ENCODE data around the gene PARP3.
A peak's percentile ranks its signal among the peaks of the same experiment; 100 is the strongest.

PARP3 gene

GRCh38 chr3:51934139-51934850, 7.9 kb upstream of the PARP3 start:
- Histone ChIP-seq H3K9me3 (ENCODE audit: control insufficient read depth in 2 of 2, low read length in 2 of 2) (no peaks in the 10 kb centered on the region), H3K9ac (ENCODE audit: low read depth in 1 of 2, low read length in 2 of 2) (no peak overlapping the region), H3K36me3 (ENCODE audit: control insufficient read depth in 2 of 2, insufficient read depth in 2 of 2, low read length in 2 of 2) (peaks cover 44 to 51% of the 10 kb centered on the region in 2 donors), H3K27ac (ENCODE audit: low read depth in 2 of 2, low read length in 2 of 2) (no peak overlapping the region), H3K27me3 (ENCODE audit: control insufficient read depth in 2 of 2, insufficient read depth in 2 of 2, low read length in 2 of 2) (no peaks in the 10 kb centered on the region), H3K4me3 (ENCODE audit: low read length in 2 of 2) (no peak overlapping the region), H3K4me1 (ENCODE audit: control insufficient read depth in 2 of 2, insufficient read depth in 2 of 2, low read length in 2 of 2) (no peaks in the 10 kb centered on the region)

GRCh38 chr3:51934991-51935885, 6.9 kb upstream of the PARP3 start:
- Histone ChIP-seq H3K27me3 (ENCODE audit: control insufficient read depth in 2 of 2, insufficient read depth in 2 of 2, low read length in 2 of 2) (no peaks in the 10 kb centered on the region), H3K36me3 (ENCODE audit: control insufficient read depth in 2 of 2, insufficient read depth in 2 of 2, low read length in 2 of 2) (peaks cover 44 to 51% of the 10 kb centered on the region in 2 donors), H3K9me3 (ENCODE audit: control insufficient read depth in 2 of 2, low read length in 2 of 2) (no peaks in the 10 kb centered on the region), H3K4me3 (ENCODE audit: low read length in 2 of 2) (no peak overlapping the region), H3K9ac (ENCODE audit: low read depth in 1 of 2, low read length in 2 of 2) (no peak overlapping the region), H3K27ac (ENCODE audit: low read depth in 2 of 2, low read length in 2 of 2) (no peak overlapping the region), H3K4me1 (ENCODE audit: control insufficient read depth in 2 of 2, insufficient read depth in 2 of 2, low read length in 2 of 2) (no peaks in the 10 kb centered on the region)

- H3K27me3 ChIP-seq (ENCODE audit: control insufficient read depth in 2 of 2, insufficient read depth in 2 of 2, low read length in 2 of 2) = no peaks in the 10 kb centered on the region
- H3K9ac ChIP-seq (ENCODE audit: low read depth in 1 of 2, low read length in 2 of 2) = no peak overlapping the region
- H3K27ac ChIP-seq (ENCODE audit: low read depth in 2 of 2, low read length in 2 of 2) = no peak overlapping the region
- H3K4me1 ChIP-seq (ENCODE audit: control insufficient read depth in 2 of 2, insufficient read depth in 2 of 2, low read length in 2 of 2) = peaks cover 4 to 7% of the 10 kb centered on the region in 2 donors
- peaks cover 44 to 51% of the 10 kb centered on the region in 2 donors for H3K36me3 ChIP-seq (ENCODE audit: control insufficient read depth in 2 of 2, insufficient read depth in 2 of 2, low read length in 2 of 2)
- no peak overlapping the region for H3K4me3 ChIP-seq (ENCODE audit: low read length in 2 of 2)
- no peaks in the 10 kb centered on the region for H3K9me3 ChIP-seq (ENCODE audit: control insufficient read depth in 2 of 2, low read length in 2 of 2)
These were observed 6.0 kb upstream of the PARP3 start for GRCh38 chr3:51935886-51936755.

GRCh38 chr3:51937014-51937413, 5.1 kb upstream of the PARP3 start:
- Histone ChIP-seq H3K9ac (ENCODE audit: low read depth in 1 of 2, low read length in 2 of 2) (no peak overlapping the region), H3K36me3 (ENCODE audit: control insufficient read depth in 2 of 2, insufficient read depth in 2 of 2, low read length in 2 of 2) (peaks cover 44 to 51% of the 10 kb centered on the region in 2 donors), H3K9me3 (ENCODE audit: control insufficient read depth in 2 of 2, low read length in 2 of 2) (no peaks in the 10 kb centered on the region), H3K4me1 (ENCODE audit: control insufficient read depth in 2 of 2, insufficient read depth in 2 of 2, low read length in 2 of 2) (peaks cover 5 to 10% of the 10 kb centered on the region in 2 donors), H3K4me3 (ENCODE audit: low read length in 2 of 2) (no peak overlapping the region), H3K27ac (ENCODE audit: low read depth in 2 of 2, low read length in 2 of 2) (no peak overlapping the region), H3K27me3 (ENCODE audit: control insufficient read depth in 2 of 2, insufficient read depth in 2 of 2, low read length in 2 of 2) (no peaks in the 10 kb centered on the region)

GRCh38 chr3:51937611-51938450, 4.3 kb upstream of the PARP3 start:
- no peak overlapping the region for H3K4me3 ChIP-seq (ENCODE audit: low read length in 2 of 2)
- H3K36me3 ChIP-seq (ENCODE audit: control insufficient read depth in 2 of 2, insufficient read depth in 2 of 2, low read length in 2 of 2) = peaks cover 40 to 49% of the 10 kb centered on the region in 2 donors
- no peaks in the 10 kb centered on the region for H3K9me3 ChIP-seq (ENCODE audit: control insufficient read depth in 2 of 2, low read length in 2 of 2)
- H3K27ac ChIP-seq (ENCODE audit: low read depth in 2 of 2, low read length in 2 of 2) = no peak overlapping the region
- H3K4me1 ChIP-seq (ENCODE audit: control insufficient read depth in 2 of 2, insufficient read depth in 2 of 2, low read length in 2 of 2) = peaks cover 12 to 17% of the 10 kb centered on the region in 2 donors
- no peaks in the 10 kb centered on the region for H3K27me3 ChIP-seq (ENCODE audit: control insufficient read depth in 2 of 2, insufficient read depth in 2 of 2, low read length in 2 of 2)
- no peak overlapping the region for H3K9ac ChIP-seq (ENCODE audit: low read depth in 1 of 2, low read length in 2 of 2)

GRCh38 chr3:51938780-51939425, 3.3 kb upstream of the PARP3 start:
- Histone ChIP-seq H3K36me3 (ENCODE audit: control insufficient read depth in 2 of 2, insufficient read depth in 2 of 2, low read length in 2 of 2) (peaks cover 33 to 38% of the 10 kb centered on the region in 2 donors), H3K9me3 (ENCODE audit: control insufficient read depth in 2 of 2, low read length in 2 of 2) (no peaks in the 10 kb centered on the region), H3K27ac (ENCODE audit: low read depth in 2 of 2, low read length in 2 of 2) (no peak overlapping the region), H3K27me3 (ENCODE audit: control insufficient read depth in 2 of 2, insufficient read depth in 2 of 2, low read length in 2 of 2) (no peaks in the 10 kb centered on the region), H3K9ac (ENCODE audit: low read depth in 1 of 2, low read length in 2 of 2) (no peak overlapping the region), H3K4me1 (ENCODE audit: control insufficient read depth in 2 of 2, insufficient read depth in 2 of 2, low read length in 2 of 2) (peaks cover 19 to 25% of the 10 kb centered on the region in 2 donors), H3K4me3 (ENCODE audit: low read length in 2 of 2) (no peak overlapping the region)

GRCh38 chr3:51940648-51941462, 1.3 kb upstream of the PARP3 start:
- peak overlapping the region; percentile 82 for H3K4me3 ChIP-seq (ENCODE audit: low read length in 2 of 2)
- peaks cover 21 to 25% of the 10 kb centered on the region in 2 donors for H3K36me3 ChIP-seq (ENCODE audit: control insufficient read depth in 2 of 2, insufficient read depth in 2 of 2, low read length in 2 of 2)
- no peaks in the 10 kb centered on the region for H3K9me3 ChIP-seq (ENCODE audit: control insufficient read depth in 2 of 2, low read length in 2 of 2)
- H3K4me1 ChIP-seq (ENCODE audit: control insufficient read depth in 2 of 2, insufficient read depth in 2 of 2, low read length in 2 of 2) = peaks cover 19 to 25% of the 10 kb centered on the region in 2 donors
- peak overlapping the region in 1 of 2 donors; percentile 98 for H3K27ac ChIP-seq (ENCODE audit: low read depth in 2 of 2, low read length in 2 of 2)
- H3K27me3 ChIP-seq (ENCODE audit: control insufficient read depth in 2 of 2, insufficient read depth in 2 of 2, low read length in 2 of 2) = no peaks in the 10 kb centered on the region
- peak overlapping the region; percentile 70 to 72 for H3K9ac ChIP-seq (ENCODE audit: low read depth in 1 of 2, low read length in 2 of 2)

GRCh38 chr3:51941463-51941797, 733 bp upstream of the PARP3 start:
- Histone ChIP-seq H3K36me3 (ENCODE audit: control insufficient read depth in 2 of 2, insufficient read depth in 2 of 2, low read length in 2 of 2) (peaks cover 19 to 20% of the 10 kb centered on the region in 2 donors), H3K9me3 (ENCODE audit: control insufficient read depth in 2 of 2, low read length in 2 of 2) (no peaks in the 10 kb centered on the region), H3K9ac (ENCODE audit: low read depth in 1 of 2, low read length in 2 of 2) (peak overlapping the region; percentile 70 to 72), H3K4me1 (ENCODE audit: control insufficient read depth in 2 of 2, insufficient read depth in 2 of 2, low read length in 2 of 2) (peaks cover 19 to 25% of the 10 kb centered on the region in 2 donors), H3K27ac (ENCODE audit: low read depth in 2 of 2, low read length in 2 of 2) (peak overlapping the region in 1 of 2 donors; percentile 98), H3K4me3 (ENCODE audit: low read length in 2 of 2) (peak overlapping the region; percentile 82), H3K27me3 (ENCODE audit: control insufficient read depth in 2 of 2, insufficient read depth in 2 of 2, low read length in 2 of 2) (no peaks in the 10 kb centered on the region)
